Fibroblast of lung (primary cell): ENCODE data around the gene TRAM2. TPM values are rescaled to one million over a fixed set of nuclear protein-coding genes. Genes with fewer than 3 reads are reported as not detected.
"Not testable (repeated sequence)": the region's sequence is repeated elsewhere in the genome, so short reads cannot be mapped to it uniquely, and the experiment has no call there.

Experiments
- DNase-seq, 2 donors: peaks; one replicate each; pipeline versions ENCODE4 v3.0.0 to v3.0.0-alpha.2; 2010; ENCODE audit warnings: low read depth in 2 of 2
- H2AFZ ChIP-seq: 2 replicates; pipeline ENCODE4 v1.5.1; 2012; ENCODE audit warnings: low read length, control low read depth, inconsistent platforms
- H3K27ac ChIP-seq: 2 replicates; pipeline ENCODE4 v1.5.1; 2011; ENCODE audit warnings: low read length, control low read depth; ENCODE audit not compliant: insufficient read depth
- H3K27me3 ChIP-seq: 2 replicates; pipeline ENCODE4 v1.5.1; 2011; ENCODE audit warnings: mild to moderate bottlenecking, low read length; ENCODE audit not compliant: control insufficient read depth, insufficient read depth
- H3K36me3 ChIP-seq: 2 replicates; pipeline ENCODE4 v1.5.1; 2011; ENCODE audit warnings: low read length; ENCODE audit not compliant: control insufficient read depth, insufficient read depth
- H3K4me1 ChIP-seq: 2 replicates; pipeline ENCODE4 v1.5.1; 2011; ENCODE audit warnings: low read length; ENCODE audit not compliant: control insufficient read depth, insufficient read depth; ENCODE audit errors: extremely low read depth
- H3K4me2 ChIP-seq: 2 replicates; pipeline ENCODE4 v1.5.1; 2011; ENCODE audit warnings: low read length, control low read depth; ENCODE audit not compliant: insufficient read depth; ENCODE audit errors: extremely low read depth
- H3K4me3 ChIP-seq, 4 experiments: fragments of 200-600 bp in 1 of 4; sonication (generic) in 1 of 4; replicated peaks in 1 of 4; 2 replicates each; pipeline ENCODE4 v1.5.1; 2011 to 2016; ENCODE audit warnings: low read length in 4 of 4, low read depth in 3 of 4, mild to moderate bottlenecking in 3 of 4, control low read depth in 2 of 4, inconsistent platforms in 1 of 4, mixed read lengths in 1 of 4; ENCODE audit not compliant: insufficient read depth in 1 of 4; ENCODE audit errors: control extremely low read depth in 1 of 4
- H3K79me2 ChIP-seq: 2 replicates; pipeline ENCODE4 v1.5.1; 2012; ENCODE audit warnings: mild to moderate bottlenecking, low read length, inconsistent platforms; ENCODE audit not compliant: control insufficient read depth, insufficient read depth
- H3K9ac ChIP-seq: 2 replicates; pipeline ENCODE4 v1.5.1; 2011; ENCODE audit warnings: mild to moderate bottlenecking, low read length, control low read depth; ENCODE audit not compliant: insufficient read depth
- H3K9me3 ChIP-seq: 2 replicates; pipeline ENCODE4 v1.5.1; 2012; ENCODE audit warnings: low read depth, low read length; ENCODE audit not compliant: control insufficient read depth, insufficient read depth
- H4K20me1 ChIP-seq: 2 replicates; pipeline ENCODE4 v1.5.1; 2011; ENCODE audit warnings: low read length; ENCODE audit not compliant: control insufficient read depth, insufficient read depth; ENCODE audit errors: extremely low read depth
- EZH2 ChIP-seq: IDR thresholded peaks from 2 replicates; pipeline ENCODE4 v1.5.1; 2012; ENCODE audit warnings: low read length, control low read depth, mild to moderate bottlenecking; ENCODE audit errors: missing control alignments
- polyA plus RNA-seq, 2 donors: library from polyadenylated mRNA; depleted of rRNA in 1 of 2; stranded (reverse) in 1 of 2; unstranded in 1 of 2; fragments of >200 nt; gene quantifications; 2 replicates each; pipeline ENCODE4 v1.2.1, GENCODE V29; 2011 to 2012; ENCODE audit warnings: missing spikeins in 1 of 2
- total RNA-seq: library from RNA; depleted of rRNA; stranded (reverse); fragments of >200 nt; gene quantifications from 2 replicates; pipeline ENCODE4 v1.2.1, GENCODE V29; 2014
- TF ChIP-seq, protein P1 (sequence below), 2 donors: IDR thresholded peaks in 1 of 2; conservative IDR thresholded peaks in 1 of 2; 1 replicate in 1 of 2; 2 replicates in 1 of 2; pipeline ENCODE4 v1.5.1; 2011 to 2012; ENCODE audit warnings: low read length in 2 of 2, control low read depth in 1 of 2, inconsistent platforms in 1 of 2, low read depth in 1 of 2, mild to moderate bottlenecking in 1 of 2

TRAM2 gene
- total and polyA plus RNA-seq, 2 donors (not counting 1 experiment from before 2014, with no cell fraction given) = 131 to 252 TPM

DNA sequence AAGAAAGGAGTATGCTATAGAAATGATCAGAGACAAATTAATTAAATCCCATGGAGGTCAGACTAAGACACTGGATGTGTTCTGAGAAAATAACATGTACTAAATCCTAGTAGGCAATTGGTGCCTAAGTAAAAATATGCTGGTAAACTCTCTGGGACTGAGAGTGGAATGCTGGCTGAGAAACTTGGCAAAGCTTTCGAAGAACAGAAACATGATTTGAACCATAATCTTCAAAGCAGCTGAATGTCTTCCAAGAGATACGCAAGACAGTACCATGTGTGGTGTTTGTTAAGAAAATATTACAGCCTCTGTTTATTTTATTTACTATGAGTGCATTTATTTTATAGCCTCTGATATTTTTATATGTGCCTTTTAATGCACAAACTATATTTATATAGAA lies 101.6 kb downstream of the TRAM2 start:
- no peak overlapping the region for H3K9ac ChIP-seq
- H4K20me1 ChIP-seq = no peaks in the 10 kb centered on the region
- H3K4me1 ChIP-seq = no peaks in the 10 kb centered on the region
- H3K4me2 ChIP-seq = no peak overlapping the region
- H3K27me3 ChIP-seq = no peaks in the 10 kb centered on the region
- no peak for DNase-seq
- H3K79me2 ChIP-seq = no peaks in the 10 kb centered on the region
- no peaks in the 10 kb centered on the region for H3K36me3 ChIP-seq
- no peak overlapping the region for H3K4me3 ChIP-seq
- TF ChIP-seq, protein P1, sequence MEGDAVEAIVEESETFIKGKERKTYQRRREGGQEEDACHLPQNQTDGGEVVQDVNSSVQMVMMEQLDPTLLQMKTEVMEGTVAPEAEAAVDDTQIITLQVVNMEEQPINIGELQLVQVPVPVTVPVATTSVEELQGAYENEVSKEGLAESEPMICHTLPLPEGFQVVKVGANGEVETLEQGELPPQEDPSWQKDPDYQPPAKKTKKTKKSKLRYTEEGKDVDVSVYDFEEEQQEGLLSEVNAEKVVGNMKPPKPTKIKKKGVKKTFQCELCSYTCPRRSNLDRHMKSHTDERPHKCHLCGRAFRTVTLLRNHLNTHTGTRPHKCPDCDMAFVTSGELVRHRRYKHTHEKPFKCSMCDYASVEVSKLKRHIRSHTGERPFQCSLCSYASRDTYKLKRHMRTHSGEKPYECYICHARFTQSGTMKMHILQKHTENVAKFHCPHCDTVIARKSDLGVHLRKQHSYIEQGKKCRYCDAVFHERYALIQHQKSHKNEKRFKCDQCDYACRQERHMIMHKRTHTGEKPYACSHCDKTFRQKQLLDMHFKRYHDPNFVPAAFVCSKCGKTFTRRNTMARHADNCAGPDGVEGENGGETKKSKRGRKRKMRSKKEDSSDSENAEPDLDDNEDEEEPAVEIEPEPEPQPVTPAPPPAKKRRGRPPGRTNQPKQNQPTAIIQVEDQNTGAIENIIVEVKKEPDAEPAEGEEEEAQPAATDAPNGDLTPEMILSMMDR (conservative IDR thresholded peaks at IDR 0.05 in 1 of 2, IDR thresholded peaks at IDR 0.05 in 1 of 2; ENCODE audit: low read depth in 1 of 2, low read length in 2 of 2) = no peak
- no peak for TF ChIP-seq EZH2
- H3K27ac ChIP-seq = no peak overlapping the region
- no peaks in the 10 kb centered on the region for H3K9me3 ChIP-seq
- H2AFZ ChIP-seq = no peak overlapping the region

DNA sequence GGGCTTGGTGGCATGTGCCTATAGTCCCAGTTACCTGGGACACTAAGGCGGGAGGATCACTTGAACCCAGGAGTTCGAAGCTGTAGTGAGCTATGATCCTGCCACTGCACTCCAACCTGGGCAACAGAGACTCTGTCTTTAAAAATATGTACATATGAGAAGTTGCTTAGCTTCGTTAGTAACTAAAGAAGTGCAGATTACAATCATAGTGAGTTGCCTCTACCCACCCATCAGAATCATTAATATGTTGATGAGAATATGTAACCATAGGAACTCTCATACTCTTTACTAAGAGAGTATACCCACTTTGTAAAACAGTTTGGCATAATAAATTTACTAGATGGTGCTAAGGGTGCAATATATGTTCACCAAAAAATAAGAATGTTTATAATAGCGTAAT lies 102.7 kb downstream of the TRAM2 start:
- no peaks in the 10 kb centered on the region for H3K27me3 ChIP-seq
- H3K9ac ChIP-seq = no peak overlapping the region
- H3K4me1 ChIP-seq = no peaks in the 10 kb centered on the region
- H3K79me2 ChIP-seq = no peaks in the 10 kb centered on the region
- H4K20me1 ChIP-seq = no peaks in the 10 kb centered on the region
- DNase-seq = no peak
- H3K9me3 ChIP-seq = no peaks in the 10 kb centered on the region
- no peak overlapping the region for H3K27ac ChIP-seq
- no peak overlapping the region for H2AFZ ChIP-seq
- H3K36me3 ChIP-seq = no peaks in the 10 kb centered on the region
- TF ChIP-seq, protein P1 (conservative IDR thresholded peaks at IDR 0.05 in 1 of 2, IDR thresholded peaks at IDR 0.05 in 1 of 2; ENCODE audit: low read depth in 1 of 2, low read length in 2 of 2) = no peak
- TF ChIP-seq EZH2 = no peak
- H3K4me3 ChIP-seq = no peak overlapping the region
- H3K4me2 ChIP-seq = no peak overlapping the region

DNA sequence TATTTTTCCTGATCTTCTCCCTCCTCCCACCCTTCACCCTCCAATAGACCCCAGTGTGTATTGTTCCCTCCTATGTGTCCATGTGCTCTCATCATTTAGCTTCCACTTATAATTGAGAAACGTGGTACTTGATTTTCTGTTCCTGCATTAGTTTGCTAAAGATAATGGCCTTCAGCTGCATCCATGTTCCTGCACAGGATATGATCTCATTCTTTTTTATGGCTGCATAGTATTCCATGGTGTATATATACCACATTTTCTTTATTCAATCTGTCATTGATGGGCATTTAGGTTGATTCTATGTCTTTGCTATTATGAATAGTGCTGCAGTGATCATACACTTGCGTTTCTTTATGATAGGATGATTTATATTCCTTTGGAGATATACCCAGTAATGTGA lies 115.7 kb downstream of the TRAM2 start:
- not testable (repeated sequence) for DNase-seq, H3K36me3 ChIP-seq, H3K9me3 ChIP-seq, H4K20me1 ChIP-seq, H3K9ac ChIP-seq, H3K27ac ChIP-seq, H3K27me3 ChIP-seq, H3K4me3 ChIP-seq, H3K4me1 ChIP-seq, H3K79me2 ChIP-seq, H2AFZ ChIP-seq, H3K4me2 ChIP-seq
